ENCODE measurements around the gene GMCL1.
"Not testable (repeated sequence)": the region's sequence is repeated elsewhere in the genome, so short reads cannot be mapped to it uniquely, and the experiment has no call there.

GMCL1 gene

DNA sequence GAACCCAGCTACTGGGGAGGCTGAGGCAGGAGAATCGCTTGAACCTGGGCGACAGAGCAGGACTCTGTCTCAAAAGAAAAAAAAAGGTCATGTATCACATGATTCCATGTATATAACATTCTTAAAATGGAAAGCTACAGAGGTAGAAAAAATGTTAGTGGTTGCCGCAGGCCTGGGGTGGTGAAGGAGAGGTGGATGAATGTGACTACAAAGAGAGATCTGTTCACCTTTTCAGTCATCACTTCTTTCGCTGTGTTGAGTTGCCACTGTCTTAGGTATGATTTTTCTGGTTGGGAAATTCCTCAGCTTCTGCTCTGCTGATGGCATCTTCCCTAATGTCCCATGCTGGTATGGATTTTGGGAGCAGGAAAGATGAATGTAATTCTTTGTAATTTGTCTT lies 59.0 kb downstream of the GMCL1 start:
- Histone ChIP-seq H3K4me3 (ENCODE audit: low read depth in 1 of 2, low read length in 2 of 2) (no peak overlapping the region), H3K27me3 (ENCODE audit: low read depth, low read length) (no peaks in the 10 kb centered on the region), H3K9me3 (ENCODE audit: control insufficient read depth in 1 of 2, low read length in 2 of 2) (no peaks in the 10 kb centered on the region), H3K27ac (ENCODE audit: low read length) (no peak overlapping the region), H3K36me3 (ENCODE audit: control insufficient read depth in 1 of 2, insufficient read depth in 2 of 2, low read length in 2 of 2) (no peaks in the 10 kb centered on the region), H3K4me1 (ENCODE audit: control insufficient read depth in 1 of 2, insufficient read depth in 2 of 2, low read length in 2 of 2) (no peaks in the 10 kb centered on the region)

DNA sequence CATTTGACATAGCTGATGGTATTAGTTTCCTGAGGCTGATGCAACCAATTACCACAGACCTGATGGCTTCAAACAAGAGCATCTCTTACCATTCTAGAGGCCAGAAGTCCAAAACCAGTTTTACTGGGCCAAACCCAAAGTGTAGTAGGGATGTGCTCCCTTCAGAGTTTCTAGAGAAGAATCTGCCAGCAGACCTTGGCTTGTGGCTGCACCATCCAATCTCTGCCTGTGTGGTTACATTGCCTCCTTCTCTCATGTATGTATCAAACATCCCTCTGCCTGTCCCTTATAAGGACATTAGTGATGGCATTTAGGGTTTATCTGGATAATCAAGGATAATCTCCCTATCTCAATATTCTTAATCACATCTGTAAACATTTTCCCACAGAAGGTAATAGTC lies 59.8 kb downstream of the GMCL1 start:
- Histone ChIP-seq H3K27ac (ENCODE audit: low read length) (no peak overlapping the region), H3K4me1 (ENCODE audit: control insufficient read depth in 1 of 2, insufficient read depth in 2 of 2, low read length in 2 of 2) (no peaks in the 10 kb centered on the region), H3K36me3 (ENCODE audit: control insufficient read depth in 1 of 2, insufficient read depth in 2 of 2, low read length in 2 of 2) (peaks cover 0 to 3% of the 10 kb centered on the region in 2 donors), H3K27me3 (ENCODE audit: low read depth, low read length) (no peaks in the 10 kb centered on the region), H3K9me3 (ENCODE audit: control insufficient read depth in 1 of 2, low read length in 2 of 2) (no peaks in the 10 kb centered on the region), H3K4me3 (ENCODE audit: low read depth in 1 of 2, low read length in 2 of 2) (no peak overlapping the region)

DNA sequence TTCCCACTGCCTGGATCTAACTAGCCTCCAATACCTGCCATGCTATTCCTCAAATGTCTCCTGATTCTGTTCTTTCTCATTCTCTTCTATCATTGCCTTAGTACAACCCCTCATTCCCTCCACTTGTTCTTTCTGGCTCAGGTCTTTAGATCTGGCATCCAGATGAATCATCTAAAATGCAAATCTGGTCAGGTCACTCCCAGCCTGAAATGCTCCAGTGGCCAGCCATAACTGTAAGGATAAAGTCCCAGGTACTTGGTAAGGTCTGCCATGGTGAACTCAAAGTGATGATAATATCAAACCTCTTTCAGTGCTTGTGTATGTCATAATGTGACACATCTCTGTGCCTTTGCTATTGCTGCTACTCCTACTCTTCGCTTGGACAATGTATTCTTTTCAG lies 61.4 kb downstream of the GMCL1 start:
- H3K4me3 ChIP-seq (ENCODE audit: low read depth in 1 of 2, low read length in 2 of 2): no peak overlapping the region
- H3K4me1 ChIP-seq (ENCODE audit: control insufficient read depth in 1 of 2, insufficient read depth in 2 of 2, low read length in 2 of 2): peaks cover 0 to 13% of the 10 kb centered on the region in 2 donors
- H3K27ac ChIP-seq (ENCODE audit: low read length): no peak overlapping the region
- peaks cover 0 to 4% of the 10 kb centered on the region in 2 donors for H3K36me3 ChIP-seq (ENCODE audit: control insufficient read depth in 1 of 2, insufficient read depth in 2 of 2, low read length in 2 of 2)
- no peaks in the 10 kb centered on the region for H3K9me3 ChIP-seq (ENCODE audit: control insufficient read depth in 1 of 2, low read length in 2 of 2)
- H3K27me3 ChIP-seq (ENCODE audit: low read depth, low read length): no peaks in the 10 kb centered on the region

DNA sequence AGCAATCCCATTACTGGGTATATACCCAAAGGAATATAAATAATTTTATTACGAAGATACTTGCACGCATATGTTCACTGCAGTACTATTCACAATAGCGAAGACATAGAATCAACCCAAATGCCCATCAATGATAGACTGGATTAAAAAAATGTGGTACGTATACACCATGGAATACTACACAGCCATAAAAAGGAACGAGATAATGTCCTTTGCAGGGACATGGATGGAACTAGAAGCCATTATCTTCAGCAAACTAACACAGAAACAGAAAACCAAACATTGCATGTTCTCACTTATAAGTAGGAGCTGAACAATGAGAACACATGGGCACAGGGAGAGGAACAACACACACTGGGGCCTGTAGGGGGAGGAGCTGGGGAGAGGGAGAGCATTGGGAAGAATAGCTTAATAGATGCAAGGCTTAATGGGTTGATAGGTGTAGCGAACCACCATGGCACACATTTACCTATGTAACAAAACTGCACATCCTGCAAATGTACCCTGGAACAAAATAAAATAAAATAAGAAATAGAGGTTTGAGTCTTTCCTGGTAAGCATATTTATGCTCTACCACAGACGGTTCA lies 63.5 kb downstream of the GMCL1 start:
- not testable (repeated sequence) for H3K9me3 ChIP-seq (ENCODE audit: control insufficient read depth in 1 of 2, low read length in 2 of 2); H3K27ac ChIP-seq (ENCODE audit: low read length); H3K27me3 ChIP-seq (ENCODE audit: low read depth, low read length)
- Histone ChIP-seq H3K4me1 (ENCODE audit: control insufficient read depth in 1 of 2, insufficient read depth in 2 of 2, low read length in 2 of 2) (peaks cover 0 to 13% of the 10 kb centered on the region in 2 donors), H3K36me3 (ENCODE audit: control insufficient read depth in 1 of 2, insufficient read depth in 2 of 2, low read length in 2 of 2) (peaks cover 12 to 22% of the 10 kb centered on the region in 2 donors), H3K4me3 (ENCODE audit: low read depth in 1 of 2, low read length in 2 of 2) (peak overlapping the region in 1 of 2 donors; percentile 93)

DNA sequence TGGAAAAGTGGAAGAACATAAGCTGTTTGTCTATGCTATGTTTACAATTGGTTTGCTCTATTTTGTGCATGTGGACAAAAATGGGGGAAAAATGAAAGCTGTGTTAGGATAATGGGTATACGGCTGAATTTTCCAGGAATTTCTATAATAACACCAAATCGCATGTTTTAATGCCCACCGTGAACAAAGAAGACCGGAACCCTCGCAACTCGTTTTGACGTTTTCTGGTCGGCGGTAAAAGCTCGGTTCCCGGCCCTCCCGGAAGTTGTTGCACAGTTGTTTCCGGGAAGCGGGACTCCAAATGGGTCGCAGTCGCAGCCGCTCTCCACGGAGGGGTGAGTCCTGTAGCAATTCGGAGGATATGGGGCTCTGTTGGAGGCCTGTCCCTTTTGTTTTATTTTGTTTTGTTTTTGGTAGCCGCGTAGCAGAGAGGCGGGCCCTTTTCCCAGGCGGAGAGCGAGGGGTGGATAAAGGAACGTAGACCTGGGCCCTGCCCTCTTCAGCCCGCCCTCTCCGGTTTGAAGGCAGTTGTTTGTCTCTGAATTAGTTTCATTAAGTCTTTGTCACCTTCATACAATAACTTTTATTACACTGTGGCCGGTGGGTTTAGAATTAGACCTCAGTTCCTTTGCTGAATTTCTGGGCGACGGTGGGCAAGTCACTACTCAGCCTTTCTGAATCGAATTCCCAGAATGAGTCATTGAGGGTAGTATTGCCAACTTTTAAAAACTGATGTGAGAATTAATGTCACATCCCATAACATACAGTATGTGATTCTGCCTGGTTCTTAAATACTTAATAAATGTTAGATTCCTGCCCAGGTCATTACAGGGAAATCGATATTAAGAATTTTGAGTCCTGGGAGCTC lies 64.5 kb downstream of the GMCL1 start, which contains the start of gene SNRNP27:
Gene SNRNP27 (plus strand): TSS at position 273 of the 868 bp plus-strand sequence. CDS start 29 bp downstream, at position 302.
- Histone ChIP-seq H3K27ac (ENCODE audit: low read length) (peak within 1 kb of the TSS; percentile 92), H3K4me1 (ENCODE audit: control insufficient read depth in 1 of 2, insufficient read depth in 2 of 2, low read length in 2 of 2) (peaks cover 0 to 13% of the 10 kb centered on the region in 2 donors), H3K4me3 (ENCODE audit: low read depth in 1 of 2, low read length in 2 of 2) (peak within 1 kb of the TSS; percentile 93 to 96), H3K9me3 (ENCODE audit: control insufficient read depth in 1 of 2, low read length in 2 of 2) (no peaks in the 10 kb centered on the region), H3K36me3 (ENCODE audit: control insufficient read depth in 1 of 2, insufficient read depth in 2 of 2, low read length in 2 of 2) (peaks cover 16 to 24% of the 10 kb centered on the region in 2 donors), H3K27me3 (ENCODE audit: low read depth, low read length) (no peaks in the 10 kb centered on the region)

DNA sequence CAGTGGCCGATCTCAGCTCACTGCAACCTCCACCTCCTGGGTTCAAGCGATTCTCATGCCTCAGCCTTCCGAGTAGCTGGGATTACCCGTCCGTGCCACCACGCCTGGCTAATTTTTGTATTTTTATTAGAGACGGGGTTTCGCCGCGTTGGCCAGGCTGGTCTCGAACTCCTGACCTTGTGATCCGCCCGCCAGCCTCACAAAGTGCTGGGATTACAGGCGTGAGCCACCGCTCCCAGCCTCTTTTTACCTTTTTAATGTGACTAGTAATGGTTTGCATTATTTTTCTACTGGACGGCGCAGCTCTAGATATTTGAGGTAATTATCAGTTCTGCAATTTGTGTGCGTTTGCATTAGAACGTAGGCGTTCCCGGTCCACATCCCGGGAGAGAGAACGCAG lies 65.3 kb downstream of the GMCL1 start:
- not testable (repeated sequence) for H3K27me3 ChIP-seq (ENCODE audit: low read depth, low read length); H3K27ac ChIP-seq (ENCODE audit: low read length); H3K9me3 ChIP-seq (ENCODE audit: control insufficient read depth in 1 of 2, low read length in 2 of 2)
- H3K36me3 ChIP-seq (ENCODE audit: control insufficient read depth in 1 of 2, insufficient read depth in 2 of 2, low read length in 2 of 2): peaks cover 17 to 30% of the 10 kb centered on the region in 2 donors
- peak overlapping the region; percentile 93 to 96 for H3K4me3 ChIP-seq (ENCODE audit: low read depth in 1 of 2, low read length in 2 of 2)
- peaks cover 0 to 13% of the 10 kb centered on the region in 2 donors for H3K4me1 ChIP-seq (ENCODE audit: control insufficient read depth in 1 of 2, insufficient read depth in 2 of 2, low read length in 2 of 2)

DNA sequence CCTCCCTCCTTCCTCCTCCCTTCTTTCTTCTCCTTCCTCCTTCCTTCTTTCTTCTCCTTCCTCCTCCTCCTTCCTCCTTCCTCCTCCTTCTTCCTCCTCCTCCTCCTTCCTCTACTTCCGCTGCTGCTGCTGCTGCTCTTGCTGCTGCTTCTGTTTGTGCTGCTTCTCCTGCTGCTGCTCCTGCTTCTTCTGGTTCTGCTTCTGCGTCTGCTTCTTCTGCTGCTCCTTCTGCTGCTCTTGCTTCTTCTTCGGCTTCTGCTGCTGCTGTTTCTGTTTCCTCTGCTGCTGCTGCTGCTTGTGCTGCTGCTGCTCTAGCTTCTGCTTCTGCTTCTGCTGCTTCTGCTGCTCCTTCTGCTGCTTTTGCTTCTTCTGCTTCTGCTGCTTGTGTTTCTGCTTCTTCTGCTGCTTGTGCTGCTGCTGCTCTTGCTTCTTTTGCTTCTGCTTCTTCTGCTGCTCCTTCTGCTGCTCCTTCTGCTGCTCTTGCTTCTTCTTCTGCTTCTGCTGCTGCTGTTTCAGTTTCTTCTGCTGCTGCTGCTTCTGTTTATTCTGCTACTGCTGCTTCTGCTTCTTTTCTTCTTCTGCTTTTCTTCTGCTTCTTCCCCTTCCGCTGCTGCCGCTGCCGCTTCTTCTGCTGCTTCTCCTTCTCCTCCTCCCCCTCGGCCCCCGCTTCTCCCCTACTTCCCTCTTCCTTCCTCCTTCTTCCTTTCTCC lies 72.9 kb downstream of the GMCL1 start:
- no peak overlapping the region for H3K27ac ChIP-seq (ENCODE audit: low read length)
- H3K4me1 ChIP-seq (ENCODE audit: control insufficient read depth in 1 of 2, insufficient read depth in 2 of 2, low read length in 2 of 2): no peaks in the 10 kb centered on the region
- H3K4me3 ChIP-seq (ENCODE audit: low read depth in 1 of 2, low read length in 2 of 2): no peak overlapping the region
- peaks cover 43 to 45% of the 10 kb centered on the region in 2 donors for H3K36me3 ChIP-seq (ENCODE audit: control insufficient read depth in 1 of 2, insufficient read depth in 2 of 2, low read length in 2 of 2)
- no peaks in the 10 kb centered on the region for H3K27me3 ChIP-seq (ENCODE audit: low read depth, low read length)
- H3K9me3 ChIP-seq (ENCODE audit: control insufficient read depth in 1 of 2, low read length in 2 of 2): no peaks in the 10 kb centered on the region

DNA sequence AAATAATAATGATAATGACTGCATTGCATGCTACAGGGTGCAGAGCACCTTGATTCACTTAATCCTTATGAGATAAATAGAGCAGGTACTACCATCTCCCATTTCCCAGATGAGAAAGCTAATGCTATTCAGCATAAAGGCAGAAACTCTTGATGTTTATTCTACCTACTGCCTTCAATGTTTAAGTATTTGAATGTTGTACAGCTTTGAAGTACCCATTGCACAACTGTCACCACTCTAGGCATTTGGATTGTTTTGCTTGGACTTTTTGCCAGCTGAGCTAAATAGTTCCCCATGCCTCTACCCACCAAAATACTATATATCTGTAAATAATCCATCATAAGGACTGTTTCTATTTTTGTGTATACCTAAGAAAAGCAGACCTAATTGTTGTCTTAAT lies 77.8 kb downstream of the GMCL1 start:
- Histone ChIP-seq H3K4me3 (ENCODE audit: low read depth in 1 of 2, low read length in 2 of 2) (no peak overlapping the region), H3K9me3 (ENCODE audit: control insufficient read depth in 1 of 2, low read length in 2 of 2) (no peaks in the 10 kb centered on the region), H3K27me3 (ENCODE audit: low read depth, low read length) (no peaks in the 10 kb centered on the region), H3K36me3 (ENCODE audit: control insufficient read depth in 1 of 2, insufficient read depth in 2 of 2, low read length in 2 of 2) (peaks cover 37 to 38% of the 10 kb centered on the region in 2 donors), H3K4me1 (ENCODE audit: control insufficient read depth in 1 of 2, insufficient read depth in 2 of 2, low read length in 2 of 2) (no peaks in the 10 kb centered on the region), H3K27ac (ENCODE audit: low read length) (no peak overlapping the region)

DNA sequence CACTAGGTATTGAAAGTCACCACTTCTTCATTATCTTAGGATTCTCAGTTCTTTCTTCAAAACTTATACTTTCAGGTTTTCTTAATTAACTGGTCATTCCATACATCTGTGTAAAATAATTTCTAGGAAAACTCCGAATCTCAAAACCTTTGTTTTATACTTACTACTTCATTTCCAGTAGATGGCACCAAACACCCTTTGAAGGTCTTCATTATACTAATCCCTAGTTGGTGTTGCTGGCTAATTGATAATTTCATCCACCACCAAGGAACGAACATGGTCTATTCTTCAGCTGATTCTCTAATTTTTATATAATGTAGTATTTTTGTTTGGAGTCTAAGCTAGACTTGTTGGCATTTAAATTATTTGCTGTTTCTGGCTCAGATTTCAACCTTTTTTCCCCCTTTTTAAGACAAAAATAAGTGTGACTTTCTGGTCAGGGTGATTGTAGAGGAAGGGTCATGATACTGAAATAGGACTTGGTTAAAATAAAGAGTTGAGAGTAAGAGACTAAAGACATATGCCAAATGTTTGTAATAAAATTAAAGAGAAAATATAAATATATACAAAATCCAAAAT lies 82.6 kb downstream of the GMCL1 start:
- Histone ChIP-seq H3K27me3 (ENCODE audit: low read depth, low read length) (no peaks in the 10 kb centered on the region), H3K9me3 (ENCODE audit: control insufficient read depth in 1 of 2, low read length in 2 of 2) (no peaks in the 10 kb centered on the region), H3K36me3 (ENCODE audit: control insufficient read depth in 1 of 2, insufficient read depth in 2 of 2, low read length in 2 of 2) (peaks cover 20 to 25% of the 10 kb centered on the region in 2 donors), H3K27ac (ENCODE audit: low read length) (peak overlapping the region; percentile 35), H3K4me1 (ENCODE audit: control insufficient read depth in 1 of 2, insufficient read depth in 2 of 2, low read length in 2 of 2) (peaks cover 0 to 14% of the 10 kb centered on the region in 2 donors), H3K4me3 (ENCODE audit: low read depth in 1 of 2, low read length in 2 of 2) (no peak overlapping the region)

DNA sequence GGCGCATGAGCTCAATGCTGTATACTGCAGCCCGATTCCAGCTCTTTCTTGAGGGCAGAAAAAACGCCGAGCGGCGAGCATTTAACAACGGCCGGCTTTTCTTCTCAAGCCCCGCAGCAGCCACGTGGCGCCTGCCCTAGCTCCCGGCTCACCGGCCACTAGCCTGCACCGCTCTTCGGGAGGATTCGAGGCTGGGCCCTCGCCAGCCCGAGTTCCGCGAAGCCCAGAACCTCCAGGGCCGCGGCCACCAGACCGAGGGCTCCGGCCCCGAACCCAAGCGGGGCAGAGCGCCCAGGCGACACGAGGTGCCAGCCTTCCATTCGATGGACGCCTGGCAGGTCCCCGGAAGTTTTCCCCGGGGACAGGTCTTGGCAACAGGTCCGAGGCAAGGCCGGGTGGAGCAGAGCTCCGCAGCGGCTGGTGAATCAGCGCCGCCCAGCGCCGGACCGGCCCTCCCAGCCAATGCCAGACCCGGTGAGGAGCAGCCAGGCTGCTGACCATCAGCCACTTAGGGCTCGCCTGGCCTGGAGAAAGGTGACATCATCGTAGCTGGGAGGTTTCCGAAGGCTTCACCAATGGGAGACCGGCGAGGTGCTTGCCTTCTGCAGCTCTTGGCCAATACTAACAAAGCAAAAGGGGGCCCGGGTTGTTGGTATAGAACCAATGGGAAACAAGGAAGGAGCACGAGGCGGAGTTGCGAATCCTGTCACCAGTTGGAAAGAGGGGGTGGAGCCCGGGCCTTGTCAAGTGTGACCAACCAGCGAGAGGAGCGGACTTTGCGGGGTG lies 84.9 kb downstream of the GMCL1 start:
- H3K36me3 ChIP-seq (ENCODE audit: control insufficient read depth in 1 of 2, insufficient read depth in 2 of 2, low read length in 2 of 2): peaks cover 2 to 14% of the 10 kb centered on the region in 2 donors
- no peaks in the 10 kb centered on the region for H3K27me3 ChIP-seq (ENCODE audit: low read depth, low read length)
- peak overlapping the region; percentile 96 for H3K27ac ChIP-seq (ENCODE audit: low read length)
- H3K4me1 ChIP-seq (ENCODE audit: control insufficient read depth in 1 of 2, insufficient read depth in 2 of 2, low read length in 2 of 2): peaks cover 0 to 18% of the 10 kb centered on the region in 2 donors
- H3K9me3 ChIP-seq (ENCODE audit: control insufficient read depth in 1 of 2, low read length in 2 of 2): no peaks in the 10 kb centered on the region
- peak overlapping the region; percentile 66 to 94 for H3K4me3 ChIP-seq (ENCODE audit: low read depth in 1 of 2, low read length in 2 of 2)

Measured in muscle layer of duodenum (tissue), 2 donors.